ENCODE results near the gene BCS1L.

GRCh38 chr2:218680061-218680460 lies 20.6 kb downstream of the BCS1L start:
- TF ChIP-seq POLR2AphosphoS5 (IDR thresholded peaks at IDR 0.05; ENCODE audit: low read depth, low read length) (no peak), POLR2A (IDR thresholded peaks at IDR 0.05; ENCODE audit: low read depth, low read length) (no peak)
